K562 (cell line): Measurements from ENCODE around the gene MRGPRF.

Experiments
- CTCF ChIP-seq, 3 experiments: IDR thresholded peaks in 2 of 3; conservative IDR thresholded peaks in 1 of 3; 2 replicates each; pipeline ENCODE4 v1.5.1; 2011 to 2012; ENCODE audit warnings: low read length in 3 of 3, mild to moderate bottlenecking in 3 of 3, control low read depth in 2 of 3, improper control_type of control experiment in 1 of 3, inconsistent platforms in 1 of 3, low read depth in 1 of 3, mixed read lengths in 1 of 3, moderate library complexity in 1 of 3; ENCODE audit not compliant: insufficient read depth in 2 of 3
- PHF20 ChIP-seq: fragments of 450-650 bp; IDR thresholded peaks from 2 replicates; pipeline ENCODE4 v1.6.1; 2018; ENCODE audit not compliant: partially characterized antibody
- ZBTB26 ChIP-seq: fragments of 450-650 bp; formaldehyde crosslinking; IDR thresholded peaks from 2 replicates; pipeline ENCODE4 v1.4.0; 2022; ENCODE audit warnings: missing genetic modification characterization

- TF ChIP-seq PHF20 (no peak), CTCF (IDR thresholded peaks at IDR 0.05 in 2 of 3, conservative IDR thresholded peaks at IDR 0.05 in 1 of 3; ENCODE audit: insufficient read depth in 2 of 3, low read depth in 1 of 3, low read length in 3 of 3) (no peak), ZBTB26 (CRISPR knock-in tag) (no peak)
Observed at GRCh38 chr11:69048031-69048693, 35.1 kb upstream of the MRGPRF start.
